Measurements from ENCODE around the gene PMVK. TPM values are rescaled to one million over a fixed set of nuclear protein-coding genes. Genes with fewer than 3 reads are reported as not detected.
A peak's percentile ranks its signal among the peaks of the same experiment; 100 is the strongest.

PMVK gene
- total RNA-seq, 1 experiment from 2014 or later, result 24.0 TPM

- no peak for TF ChIP-seq ZNF274 (IDR thresholded peaks at IDR 0.05; ENCODE audit: low read depth, low read length)
Observed at GRCh38 chr1:154964359-154964758, 27.8 kb upstream of the PMVK start (continued).

DNA sequence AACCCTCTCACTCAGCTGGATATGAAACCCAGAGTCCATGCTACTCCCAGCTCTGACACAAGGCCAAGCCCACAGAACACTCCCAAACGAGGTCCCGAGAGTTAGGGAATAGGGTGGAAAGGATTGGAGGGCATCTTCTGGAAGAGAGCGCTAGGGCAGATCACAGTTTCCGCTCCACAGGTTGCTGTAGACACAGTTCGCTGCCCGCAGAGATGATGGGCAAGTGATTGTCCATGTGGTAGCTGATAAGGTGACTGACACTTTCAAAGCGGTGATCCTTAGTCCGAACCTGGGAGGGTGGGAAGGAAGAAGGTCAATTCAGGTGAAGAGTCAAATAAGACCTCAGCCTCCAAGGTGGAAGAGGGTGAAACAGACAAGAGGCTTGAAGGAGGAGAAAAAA is 27.1 kb upstream of the PMVK start:
- Histone ChIP-seq H3K9ac (ENCODE audit: low read length) (no peak overlapping the region), H2AFZ (ENCODE audit: low read depth, low read length, poor library complexity, severe bottlenecking) (no peak overlapping the region), H4K20me1 (ENCODE audit: insufficient read depth) (no peaks in the 10 kb centered on the region), H3K4me1 (ENCODE audit: control insufficient read depth in 1 of 2, insufficient read depth in 2 of 2, low read length in 2 of 2) (peaks cover 13 to 37% of the 10 kb centered on the region in 2 experiments), H3K9me2 (ENCODE audit: insufficient read depth) (no peaks in the 10 kb centered on the region), H3K27ac (ENCODE audit: low read depth, low read length) (no peak overlapping the region; the same call in 1 of the 2 replicates), H3K4me3 (replicated peaks in 1 of 2; ENCODE audit: low read depth in 1 of 2, low read length in 2 of 2) (no peak overlapping the region), H3K4me2 (ENCODE audit: low read length) (no peak overlapping the region), H3K9me3 (ENCODE audit: control insufficient read depth in 1 of 2, insufficient read depth in 1 of 2, low read depth in 1 of 2, low read length in 2 of 2) (no peaks in the 10 kb centered on the region), H3K79me2 (ENCODE audit: insufficient read depth, low read length) (peaks cover 46% of the 10 kb centered on the region), H3K27me3 (ENCODE audit: insufficient read depth, low read length) (no peaks in the 10 kb centered on the region), H3K36me3 (ENCODE audit: control insufficient read depth in 1 of 2, insufficient read depth in 2 of 2, low read length in 2 of 2) (peaks cover 27 to 55% of the 10 kb centered on the region in 2 experiments; a peak in 3 of 4 replicates)
- TF ChIP-seq FOSL1 (IDR thresholded peaks at IDR 0.05; ENCODE audit: low read depth), result no peak
- no peak for TF ChIP-seq CEBPB (IDR thresholded peaks at IDR 0.05; ENCODE audit: low read depth)
- TF ChIP-seq ATF3 (IDR thresholded peaks at IDR 0.05), result no peak
- ChIA-PET RAD21 (ENCODE audit: low non-redundant PET in 1 of 2, low total read pairs in 2 of 2, uncharacterized antibody in 2 of 2, unreplicated experiment in 2 of 2) (no interaction called here), CTCF (no interaction called here), POLR2A (interaction anchor here (1.0 kb wide), 1 partner anchor 9 kb away, joined by 3 read pairs; no protein-coding TSS in a partner anchor)
- intact Hi-C loops (cut with micrococcal nuclease), result loop anchor here (5.0 kb wide), 1 partner anchor 34 kb away; no protein-coding TSS in a partner anchor
- BruUV-seq (replicated peaks), result no TSS peak
- DNase-seq (ENCODE audit: low read depth, low spot score) (no peak), ATAC-seq (no peak)

- POLR2A ChIA-PET, result interaction anchor here (1.0 to 2.4 kb wide), 2 partner anchors 9 to 31 kb away, joined by 3 to 38 read pairs; partner anchors contain the start of genes CKS1B, LENEP and SHC1
- TF ChIP-seq REST (IDR thresholded peaks at IDR 0.05; ENCODE audit: low read depth), result no peak
- no peak for TF ChIP-seq JUND (IDR thresholded peaks at IDR 0.05)
- no peak for TF ChIP-seq EZH2 (IDR thresholded peaks at IDR 0.05)
- TF ChIP-seq SIN3A (IDR thresholded peaks at IDR 0.05; ENCODE audit: low read depth), result no peak
- TF ChIP-seq FOSL1 (IDR thresholded peaks at IDR 0.05; ENCODE audit: low read depth), result no peak
- no peak for TF ChIP-seq YY1 (IDR thresholded peaks at IDR 0.05; ENCODE audit: extremely low read depth, insufficient replicate concordance, low read depth, low read length)
- TF ChIP-seq CBX3 (IDR thresholded peaks at IDR 0.05; ENCODE audit: low read depth), result no peak
- TF ChIP-seq MAX (IDR thresholded peaks at IDR 0.05), result no peak
- TF ChIP-seq ZFX (IDR thresholded peaks at IDR 0.05), result no peak
- TF ChIP-seq SP1 (IDR thresholded peaks at IDR 0.05; ENCODE audit: low read depth), result no peak
- TF ChIP-seq ZNF274 (IDR thresholded peaks at IDR 0.05; ENCODE audit: low read depth, low read length), result no peak
- TF ChIP-seq POLR2AphosphoS5 (IDR thresholded peaks at IDR 0.05; ENCODE audit: low read depth, low read length), result no peak
Observed at GRCh38 chr1:154962795-154963330, 26.3 kb upstream of the PMVK start.

More at GRCh38 chr1:154962795-154963330, 26.3 kb upstream of the PMVK start:
- H3K27ac ChIP-seq (ENCODE audit: low read depth, low read length), result peak overlapping the region; percentile 92
- no peaks in the 10 kb centered on the region for H4K20me1 ChIP-seq (ENCODE audit: insufficient read depth)
- H2AFZ ChIP-seq (ENCODE audit: low read depth, low read length, poor library complexity, severe bottlenecking), result no peak overlapping the region
- no peaks in the 10 kb centered on the region for H3K27me3 ChIP-seq (ENCODE audit: insufficient read depth, low read length)
- ATAC-seq, result no peak
- peak overlapping the region; percentile 64 to 80 for H3K4me3 ChIP-seq (replicated peaks in 1 of 2; ENCODE audit: low read depth in 1 of 2, low read length in 2 of 2)
- H3K9ac ChIP-seq (ENCODE audit: low read length), result peak overlapping the region; percentile 78
- RAD21 ChIA-PET (ENCODE audit: low non-redundant PET in 1 of 2, low total read pairs in 2 of 2, uncharacterized antibody in 2 of 2, unreplicated experiment in 2 of 2), result no interaction called here
- H3K36me3 ChIP-seq (ENCODE audit: control insufficient read depth in 1 of 2, insufficient read depth in 2 of 2, low read length in 2 of 2), result peaks cover 27 to 53% of the 10 kb centered on the region in 2 experiments; a peak in 3 of 4 replicates
- intact Hi-C loops (cut with micrococcal nuclease), result loop anchor here (5.0 kb wide), 1 partner anchor 34 kb away; no protein-coding TSS in a partner anchor
- no peak for DNase-seq (ENCODE audit: low read depth, low spot score)
- H3K79me2 ChIP-seq (ENCODE audit: insufficient read depth, low read length), result peaks cover 38% of the 10 kb centered on the region
- CTCF ChIA-PET, result interaction anchor here (2.5 kb wide), 1 partner anchor 8 kb away, joined by 15 read pairs; the partner anchor contains the start of gene SHC1
- peak overlapping the region; percentile 82 for H3K4me2 ChIP-seq (ENCODE audit: low read length)
- no peaks in the 10 kb centered on the region for H3K9me3 ChIP-seq (ENCODE audit: control insufficient read depth in 1 of 2, insufficient read depth in 1 of 2, low read depth in 1 of 2, low read length in 2 of 2)
- peaks cover 13 to 36% of the 10 kb centered on the region in 2 experiments for H3K4me1 ChIP-seq (ENCODE audit: control insufficient read depth in 1 of 2, insufficient read depth in 2 of 2, low read length in 2 of 2)
- BruUV-seq (replicated peaks), result no TSS peak
- no peaks in the 10 kb centered on the region for H3K9me2 ChIP-seq (ENCODE audit: insufficient read depth)

All from HCT116 (cell line).